ENCODE data around the gene CCDC182.

GRCh38 chr17:57751348-57751971, 6.4 kb upstream of the CCDC182 start:
- TF ChIP-seq CTCF (IDR thresholded peaks at IDR 0.05), result no peak
- no peak for TF ChIP-seq POLR2A (IDR thresholded peaks at IDR 0.05)
